SK-N-SH treated with all-trans-retinoic acid at 6 μM for 48 hours (cell line): ENCODE results near the gene RASGEF1B.

Source experiments
- ATAC-seq: fragments of 200-7000 bp; cut with Tn5 transposase; 3 replicates; pipeline ENCODE4 v1.9.1; 2020; ENCODE audit warnings: mild to moderate bottlenecking, moderate library complexity
- ARNTL ChIP-seq: fragments of 450-650 bp; formaldehyde crosslinking; IDR thresholded peaks from 2 replicates; pipeline ENCODE4 v1.5.0; 2020; ENCODE audit warnings: low read depth, mild to moderate bottlenecking, moderate library complexity, borderline replicate concordance
- CSRNP3 ChIP-seq: fragments of 250-450 bp; sonication (Bioruptor Pico); IDR thresholded peaks from 2 replicates; pipeline ENCODE4 v1.5.1; 2021; ENCODE audit warnings: mild to moderate bottlenecking, moderate library complexity
- ESRRG ChIP-seq: fragments of 250-450 bp; sonication (Bioruptor Pico); IDR thresholded peaks from 2 replicates; pipeline ENCODE4 v1.6.1; 2021; ENCODE audit warnings: mild to moderate bottlenecking
- GLIS3 ChIP-seq: fragments of 250-450 bp; sonication (Bioruptor Pico); IDR thresholded peaks from 2 replicates; pipeline ENCODE4 v1.5.0; 2020; ENCODE audit warnings: mild to moderate bottlenecking, moderate library complexity
- ISL1 ChIP-seq: fragments of 250-450 bp; sonication (Bioruptor Pico); IDR thresholded peaks from 2 replicates; pipeline ENCODE4 v2.1.2; 2022; ENCODE audit warnings: mild to moderate bottlenecking, moderate library complexity
- OSR1 ChIP-seq: fragments of 250-450 bp; sonication (Bioruptor Pico); IDR thresholded peaks from 2 replicates; pipeline ENCODE4 v1.8.0; 2022; ENCODE audit warnings: moderate library complexity, mild to moderate bottlenecking, inconsistent platforms
- PPARA ChIP-seq: fragments of 250-450 bp; sonication (Bioruptor Pico); IDR thresholded peaks from 2 replicates; pipeline ENCODE4 v1.5.0; 2020; ENCODE audit warnings: mild to moderate bottlenecking, borderline replicate concordance
- SNAI2 ChIP-seq: fragments of 250-450 bp; sonication (Bioruptor Pico); IDR thresholded peaks from 2 replicates; pipeline ENCODE4 v1.5.0; 2020; ENCODE audit warnings: mild to moderate bottlenecking, moderate library complexity
- TCF4 ChIP-seq: fragments of 250-450 bp; sonication (Bioruptor Pico); IDR thresholded peaks from 2 replicates; pipeline ENCODE4 v1.8.0; 2021; ENCODE audit warnings: mild to moderate bottlenecking, moderate library complexity, borderline replicate concordance
- TSHZ2 ChIP-seq: fragments of 250-450 bp; sonication (Bioruptor Pico); IDR thresholded peaks from 2 replicates; pipeline ENCODE4 v1.5.0; 2020; ENCODE audit warnings: mild to moderate bottlenecking, moderate library complexity
- ZC3H10 ChIP-seq: fragments of 250-450 bp; sonication (Bioruptor Pico); IDR thresholded peaks from 2 replicates; pipeline ENCODE4 v1.5.1; 2021; ENCODE audit warnings: mild to moderate bottlenecking, moderate library complexity
- ZNF565 ChIP-seq: fragments of 450-650 bp; formaldehyde crosslinking; conservative IDR thresholded peaks from 2 replicates; pipeline ENCODE4 v1.5.0; 2020; ENCODE audit warnings: low read depth, mild to moderate bottlenecking, moderate library complexity
- ZNF70 ChIP-seq: fragments of 450-650 bp; formaldehyde crosslinking; IDR thresholded peaks from 2 replicates; pipeline ENCODE4 v1.5.0; 2020; ENCODE audit warnings: mild to moderate bottlenecking, moderate library complexity
- TF ChIP-seq, protein P1 (sequence below): fragments of 250-450 bp; sonication (Bioruptor Pico); IDR thresholded peaks from 2 replicates; pipeline ENCODE4 v1.8.0; 2021; ENCODE audit warnings: low read depth, mild to moderate bottlenecking, moderate library complexity, borderline replicate concordance
- TF ChIP-seq, protein P2 (sequence below): fragments of 250-450 bp; sonication (Bioruptor Pico); IDR thresholded peaks from 2 replicates; pipeline ENCODE4 v1.5.1; 2020; ENCODE audit warnings: low read depth, mild to moderate bottlenecking, moderate library complexity
- TF ChIP-seq, protein P3 (sequence below): fragments of 250-450 bp; sonication (Bioruptor Pico); IDR thresholded peaks from 2 replicates; pipeline ENCODE4 v1.8.0; 2020; ENCODE audit warnings: mild to moderate bottlenecking, moderate library complexity, borderline replicate concordance

The RASGEF1B gene

DNA sequence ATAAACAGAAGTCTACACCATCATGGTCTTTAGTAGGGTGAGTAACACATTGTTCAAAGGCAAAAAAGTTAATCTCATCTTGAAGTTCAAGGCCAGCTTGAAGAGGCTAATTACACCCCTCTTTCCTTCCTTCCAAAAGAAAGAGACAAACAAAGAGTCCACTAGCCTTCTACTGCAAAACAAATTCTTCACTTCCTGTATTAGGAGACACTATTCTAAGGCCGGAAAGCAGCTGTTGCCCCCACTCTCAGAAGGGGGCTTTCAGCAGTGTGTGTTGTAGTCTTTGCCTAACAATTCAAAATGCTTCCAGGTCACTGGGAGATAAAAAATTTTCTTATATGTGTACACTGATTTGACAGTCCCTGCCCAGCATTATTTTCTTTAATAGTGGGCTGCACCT, 25.1 kb downstream of the RASGEF1B start:
- TF ChIP-seq ESRRG (CRISPR knock-in tag) (no peak), TCF4 (CRISPR knock-in tag) (no peak)
- TF ChIP-seq, protein P1, sequence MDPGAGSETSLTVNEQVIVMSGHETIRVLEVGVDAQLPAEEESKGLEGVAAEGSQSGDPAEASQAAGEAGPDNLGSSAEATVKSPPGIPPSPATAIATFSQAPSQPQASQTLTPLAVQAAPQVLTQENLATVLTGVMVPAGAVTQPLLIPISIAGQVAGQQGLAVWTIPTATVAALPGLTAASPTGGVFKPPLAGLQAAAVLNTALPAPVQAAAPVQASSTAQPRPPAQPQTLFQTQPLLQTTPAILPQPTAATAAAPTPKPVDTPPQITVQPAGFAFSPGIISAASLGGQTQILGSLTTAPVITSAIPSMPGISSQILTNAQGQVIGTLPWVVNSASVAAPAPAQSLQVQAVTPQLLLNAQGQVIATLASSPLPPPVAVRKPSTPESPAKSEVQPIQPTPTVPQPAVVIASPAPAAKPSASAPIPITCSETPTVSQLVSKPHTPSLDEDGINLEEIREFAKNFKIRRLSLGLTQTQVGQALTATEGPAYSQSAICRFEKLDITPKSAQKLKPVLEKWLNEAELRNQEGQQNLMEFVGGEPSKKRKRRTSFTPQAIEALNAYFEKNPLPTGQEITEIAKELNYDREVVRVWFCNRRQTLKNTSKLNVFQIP: no peak

DNA sequence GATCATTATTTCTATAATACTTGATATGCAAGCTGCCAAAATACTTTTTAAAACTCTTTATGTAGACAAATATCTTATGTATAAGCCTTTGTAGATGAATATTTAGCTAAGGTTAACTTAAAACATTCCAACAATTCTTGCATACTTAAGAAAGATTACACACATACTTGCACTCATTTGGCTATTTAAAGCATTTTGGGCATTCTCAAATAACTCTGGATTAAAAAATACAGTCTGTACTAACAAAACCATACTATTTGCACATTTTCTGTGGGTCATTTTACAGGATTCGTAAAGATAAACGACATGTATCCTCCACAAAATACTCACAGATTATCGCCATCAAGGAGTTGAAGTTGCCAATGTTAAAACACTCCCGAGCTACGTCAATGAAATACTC, 26.5 kb downstream of the RASGEF1B start:
- no peak for ATAC-seq

More for the DNA sequence above, 25.1 kb downstream of the RASGEF1B start:
- ATAC-seq: no peak

DNA sequence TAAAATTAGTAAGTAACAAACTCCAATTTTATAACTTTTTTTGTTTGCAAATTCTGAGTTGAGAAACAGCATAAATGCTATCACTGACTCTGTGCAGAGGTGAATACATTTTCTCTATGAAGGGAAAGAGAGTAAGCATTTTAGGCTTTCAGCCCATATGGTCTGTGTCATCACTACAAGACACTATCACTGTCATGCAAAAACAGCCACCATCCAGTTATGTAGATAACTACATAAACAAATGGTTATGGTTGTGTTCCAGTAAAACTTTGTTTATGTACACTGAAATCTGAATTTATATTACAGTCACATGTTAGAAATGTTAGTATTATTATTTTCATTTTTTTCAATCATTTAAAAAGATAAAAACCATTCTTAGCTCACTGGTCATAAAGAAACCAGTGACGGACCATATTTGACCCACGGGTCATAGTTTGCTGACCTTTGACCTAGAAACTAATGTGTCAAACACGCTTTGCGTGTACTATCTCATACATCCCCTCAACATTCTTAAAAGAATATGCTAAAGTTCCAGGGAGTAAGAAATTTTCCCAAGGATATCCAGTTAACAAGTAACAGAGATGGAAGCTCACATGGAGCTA, 29.1 kb downstream of the RASGEF1B start:
- TF ChIP-seq OSR1 (CRISPR knock-in tag): no peak
- TF ChIP-seq TCF4 (CRISPR knock-in tag): no peak
- TF ChIP-seq, all 23 proteins: peak for 0
- no peak for ATAC-seq

More for the DNA sequence above, 26.5 kb downstream of the RASGEF1B start:
- TF ChIP-seq, protein P2, sequence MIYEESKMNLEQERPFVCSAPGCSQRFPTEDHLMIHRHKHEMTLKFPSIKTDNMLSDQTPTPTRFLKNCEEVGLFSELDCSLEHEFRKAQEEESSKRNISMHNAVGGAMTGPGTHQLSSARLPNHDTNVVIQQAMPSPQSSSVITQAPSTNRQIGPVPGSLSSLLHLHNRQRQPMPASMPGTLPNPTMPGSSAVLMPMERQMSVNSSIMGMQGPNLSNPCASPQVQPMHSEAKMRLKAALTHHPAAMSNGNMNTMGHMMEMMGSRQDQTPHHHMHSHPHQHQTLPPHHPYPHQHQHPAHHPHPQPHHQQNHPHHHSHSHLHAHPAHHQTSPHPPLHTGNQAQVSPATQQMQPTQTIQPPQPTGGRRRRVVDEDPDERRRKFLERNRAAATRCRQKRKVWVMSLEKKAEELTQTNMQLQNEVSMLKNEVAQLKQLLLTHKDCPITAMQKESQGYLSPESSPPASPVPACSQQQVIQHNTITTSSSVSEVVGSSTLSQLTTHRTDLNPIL (CRISPR knock-in tag): no peak
- TF ChIP-seq CSRNP3 (CRISPR knock-in tag) (no peak), GLIS3 (no peak), PPARA (CRISPR knock-in tag) (no peak), SNAI2 (CRISPR knock-in tag) (no peak), ARNTL (CRISPR knock-in tag) (no peak)
- TF ChIP-seq, protein P3, sequence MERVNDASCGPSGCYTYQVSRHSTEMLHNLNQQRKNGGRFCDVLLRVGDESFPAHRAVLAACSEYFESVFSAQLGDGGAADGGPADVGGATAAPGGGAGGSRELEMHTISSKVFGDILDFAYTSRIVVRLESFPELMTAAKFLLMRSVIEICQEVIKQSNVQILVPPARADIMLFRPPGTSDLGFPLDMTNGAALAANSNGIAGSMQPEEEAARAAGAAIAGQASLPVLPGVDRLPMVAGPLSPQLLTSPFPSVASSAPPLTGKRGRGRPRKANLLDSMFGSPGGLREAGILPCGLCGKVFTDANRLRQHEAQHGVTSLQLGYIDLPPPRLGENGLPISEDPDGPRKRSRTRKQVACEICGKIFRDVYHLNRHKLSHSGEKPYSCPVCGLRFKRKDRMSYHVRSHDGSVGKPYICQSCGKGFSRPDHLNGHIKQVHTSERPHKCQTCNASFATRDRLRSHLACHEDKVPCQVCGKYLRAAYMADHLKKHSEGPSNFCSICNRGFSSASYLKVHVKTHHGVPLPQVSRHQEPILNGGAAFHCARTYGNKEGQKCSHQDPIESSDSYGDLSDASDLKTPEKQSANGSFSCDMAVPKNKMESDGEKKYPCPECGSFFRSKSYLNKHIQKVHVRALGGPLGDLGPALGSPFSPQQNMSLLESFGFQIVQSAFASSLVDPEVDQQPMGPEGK (CRISPR knock-in tag): no peak

DNA sequence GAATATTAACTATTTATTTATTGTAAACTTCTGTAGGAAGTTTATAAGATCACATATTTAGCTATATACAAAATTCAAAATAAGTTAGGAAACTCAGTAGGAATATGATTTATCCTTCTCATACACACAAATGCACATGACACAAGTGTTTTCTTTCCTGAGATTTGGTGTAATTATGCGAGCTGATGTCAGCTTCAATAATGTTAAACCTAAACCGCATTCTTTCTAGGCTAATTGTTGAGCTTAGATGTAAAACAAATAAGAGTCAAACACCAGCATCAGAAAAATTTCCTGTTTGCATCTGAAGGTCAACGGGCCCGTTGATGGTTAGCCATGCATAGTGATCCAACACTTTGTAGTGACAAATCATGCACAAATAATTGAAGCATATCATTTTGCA, 30.8 kb downstream of the RASGEF1B start:
- TF ChIP-seq, protein P3 (CRISPR knock-in tag): no peak
- no peak for TF ChIP-seq ARNTL (CRISPR knock-in tag)
- TF ChIP-seq ZC3H10 (CRISPR knock-in tag): no peak
- TF ChIP-seq ZNF70 (CRISPR knock-in tag): no peak
- no peak for TF ChIP-seq TCF4 (CRISPR knock-in tag)
- no peak for TF ChIP-seq OSR1 (CRISPR knock-in tag)
- no peak for TF ChIP-seq ZNF565 (CRISPR knock-in tag)
- no peak for TF ChIP-seq SNAI2 (CRISPR knock-in tag)
- TF ChIP-seq ISL1 (CRISPR knock-in tag): no peak
- no peak for ATAC-seq

GRCh38 chr4:81436941-81437574, 34.6 kb downstream of the RASGEF1B start:
- ATAC-seq: no peak
- no peak for TF ChIP-seq TSHZ2 (CRISPR knock-in tag)
